ENCODE measurements around the gene SPRYD3. TPM values are rescaled to one million over a fixed set of nuclear protein-coding genes. Genes with fewer than 3 reads are reported as not detected.
A peak's percentile ranks its signal among the peaks of the same experiment; 100 is the strongest.

SPRYD3 gene
- total and polyA plus RNA-seq, 2 of the 4 experiments (the other 2 are of a cell fraction): 25.6 to 27.8 TPM

- TF ChIP-seq RFX5 (IDR thresholded peaks at IDR 0.05; ENCODE audit: low read depth, low read length): peak; percentile 32; the same call in 1 of the 2 replicates
- TF ChIP-seq MXI1 (IDR thresholded peaks at IDR 0.05; ENCODE audit: borderline replicate concordance, low read depth, low read length): 0 out of 2 replicates have a peak, but pooled peaks have one; percentile 20
- TF ChIP-seq FOS (IDR thresholded peaks at IDR 0.05; ENCODE audit: low read depth, low read length): peak; percentile 86; the same call in 1 of the 2 replicates
- TF ChIP-seq NFE2L2 (IDR thresholded peaks at IDR 0.05; ENCODE audit: low read depth, low read length): no peak
These were observed at the start of gene SPRYD3 (continued) for GRCh38 chr12:53079226-53080117.

GRCh38 chr12:53127169-53127568 is 48.0 kb upstream of the SPRYD3 start:
- Histone ChIP-seq H3K4me2 (ENCODE audit: low read depth, low read length) (no peak overlapping the region), H3K56ac (ENCODE audit: extremely low read depth, insufficient read depth, low read length) (no peak overlapping the region), H2AFZ (replicated peaks; ENCODE audit: low read length, poor library complexity) (no peak overlapping the region), H3K14ac (replicated peaks; ENCODE audit: low read depth, low read length) (no peak overlapping the region), H3K27ac (ENCODE audit: insufficient read depth, low read length) (no peak overlapping the region), H4K5ac (ENCODE audit: low read depth, low read length) (no peak overlapping the region), H3K9me3 (ENCODE audit: control insufficient read depth, insufficient read depth, low read length) (no peaks in the 10 kb centered on the region), H3K4me3 (ENCODE audit: insufficient read depth, low read depth, low read length) (no peak overlapping the region), H3K18ac (ENCODE audit: low read depth, low read length) (no peak overlapping the region), H3K9ac (ENCODE audit: low read depth, low read length) (no peak overlapping the region), H4K91ac (ENCODE audit: insufficient read depth, low read depth, low read length) (no peak overlapping the region), H3K79me1 (ENCODE audit: low read depth in 1 of 2, low read length in 2 of 2) (no peaks in the 10 kb centered on the region), H3K27me3 (ENCODE audit: control insufficient read depth, insufficient read depth, low read length) (peaks cover 6% of the 10 kb centered on the region; the same call in 1 of the 2 replicates), H2BK5ac (ENCODE audit: low read depth, low read length, poor library complexity, severe bottlenecking) (no peak overlapping the region), H2BK15ac (ENCODE audit: low read depth, low read length) (no peak overlapping the region), H3K9me1 (ENCODE audit: insufficient read depth, low read length) (peaks cover 10% of the 10 kb centered on the region; the same call in 1 of the 2 replicates), H2AK9ac (replicated peaks; ENCODE audit: low read depth, low read length, poor library complexity) (no peak overlapping the region), H2BK20ac (ENCODE audit: low read depth, low read length) (no peak overlapping the region), H4K20me1 (ENCODE audit: insufficient read depth, low read length) (no peaks in the 10 kb centered on the region), H3K4me1 (ENCODE audit: control insufficient read depth, insufficient read depth, low read length) (peaks cover 3% of the 10 kb centered on the region; the same call in 1 of the 2 replicates), H3K23ac (ENCODE audit: low read depth, low read length) (no peak overlapping the region), H3K4ac (ENCODE audit: low read depth, low read length) (no peak overlapping the region), H2BK120ac (ENCODE audit: low read depth, low read length) (no peak overlapping the region), H3K36me3 (ENCODE audit: control insufficient read depth, insufficient read depth, low read length) (no peaks in the 10 kb centered on the region), H2AK5ac (ENCODE audit: low read depth, low read length) (no peak overlapping the region), H4K8ac (ENCODE audit: low read depth in 2 of 2, low read length in 2 of 2) (no peak overlapping the region)
- in situ Hi-C loops (cut with MboI; ENCODE audit: low sequenced_read_pairs) (no loop called here), intact Hi-C loops (cut with micrococcal nuclease) (no loop called here), dilution Hi-C loops (cut with HindIII; ENCODE audit: low sequenced_read_pairs, unreplicated experiment) (no loop called here)
- BruUV-seq (replicated peaks): no TSS peak
- POLR2A ChIA-PET (ENCODE audit: unreplicated experiment): no interaction called here
- ATAC-seq (ENCODE audit: low read depth): no peak
- TF ChIP-seq NFE2L2 (IDR thresholded peaks at IDR 0.05; ENCODE audit: low read depth, low read length) (no peak), RCOR1 (IDR thresholded peaks at IDR 0.05; ENCODE audit: insufficient replicate concordance, low read length) (no peak), BHLHE40 (IDR thresholded peaks at IDR 0.05; ENCODE audit: low read depth, low read length) (no peak), POLR2A (IDR thresholded peaks at IDR 0.05; ENCODE audit: low read depth, low read length) (no peak), MAFK (IDR thresholded peaks at IDR 0.05; ENCODE audit: low read depth, low read length) (peak; percentile 85), SMC3 (IDR thresholded peaks at IDR 0.05; ENCODE audit: low read depth, low read length) (no peak), CEBPB (IDR thresholded peaks at IDR 0.05; ENCODE audit: low read depth, low read length) (no peak)
- no CpG with 5 or more reads among the region's 1 CpG for WGBS, 2 experiments (ENCODE audit: extremely low coverage in 2 of 2, insufficient read length in 1 of 2)
- CTCF ChIA-PET: interaction anchor here (0.6 kb wide), 1 partner anchor 11 kb away, joined by 3 read pairs; no protein-coding TSS in a partner anchor
- DNase-seq: no peak

Measured in IMR-90 (cell line).